Common myeloid progenitor, CD34-positive (primary cell): ENCODE measurements around the gene ATP9A.
A peak's percentile ranks its signal among the peaks of the same experiment; 100 is the strongest.

Experiments used
- CTCF ChIA-PET: fragments of 350-600 bp; sonication (Branson Sonifier 250); formaldehyde crosslinking; loops from one replicate; lab custom pipeline; 2021; ENCODE audit warnings: antibody characterized with exemption; lab: Charles Lee
- POLR2A ChIA-PET: fragments of 350-600 bp; sonication (Branson Sonifier 250); formaldehyde crosslinking; loops from one replicate; lab custom pipeline; 2021; ENCODE audit warnings: antibody characterized with exemption; lab: Charles Lee
- DNase-seq, 3 donors: peaks; one replicate each; pipeline versions ENCODE4 v3.0.0 to v3.0.0-alpha.2; 2013
- H3K27ac ChIP-seq, 2 experiments: 1 replicate in 1 of 2; 2 replicates in 1 of 2; pipeline ENCODE4 v1.7.0; 2013; ENCODE audit warnings: inconsistent platforms in 2 of 2, low read length in 2 of 2, mild to moderate bottlenecking in 2 of 2, low read depth in 1 of 2, moderate library complexity in 1 of 2; ENCODE audit not compliant: severe bottlenecking in 2 of 2, insufficient read depth in 1 of 2, poor library complexity in 1 of 2
- H3K27me3 ChIP-seq, 5 experiments: replicated peaks in 2 of 5; 1 replicate in 3 of 5; 2 replicates in 2 of 5; pipeline versions ENCODE4 v1.6.1 to v1.7.0; 2013; ENCODE audit warnings: low read length in 4 of 5, mild to moderate bottlenecking in 2 of 5, moderate library complexity in 2 of 5, inconsistent platforms in 1 of 5; ENCODE audit not compliant: insufficient read depth in 5 of 5, control insufficient read depth in 4 of 5
- H3K36me3 ChIP-seq, 4 experiments: 1 replicate in 2 of 4; 2 replicates in 2 of 4; pipeline versions ENCODE4 v1.6.1 to v1.7.0; 2013; ENCODE audit warnings: low read length in 3 of 4, control low read depth in 1 of 4, mild to moderate bottlenecking in 1 of 4; ENCODE audit not compliant: control insufficient read depth in 4 of 4, insufficient read depth in 4 of 4
- H3K4me1 ChIP-seq, 4 experiments: 1 replicate in 3 of 4; 2 replicates in 1 of 4; pipeline versions ENCODE4 v1.6.1 to v1.7.1; 2013; ENCODE audit warnings: low read length in 3 of 4, mild to moderate bottlenecking in 3 of 4, control low read depth in 1 of 4, inconsistent platforms in 1 of 4, moderate library complexity in 1 of 4; ENCODE audit not compliant: control insufficient read depth in 4 of 4, insufficient read depth in 4 of 4; ENCODE audit errors: control extremely low read depth in 1 of 4
- H3K4me3 ChIP-seq, 7 experiments: 1 replicate in 4 of 7; 2 replicates in 3 of 7; pipeline versions ENCODE4 v1.5.1 to v1.7.0; 2013; ENCODE audit warnings: mild to moderate bottlenecking in 7 of 7, low read length in 6 of 7, moderate library complexity in 6 of 7, inconsistent platforms in 2 of 7, low read depth in 2 of 7, control low read depth in 1 of 7; ENCODE audit not compliant: insufficient read depth in 4 of 7, control insufficient read depth in 1 of 7; ENCODE audit errors: extremely low read depth in 1 of 7
- H3K9me3 ChIP-seq, 5 experiments: 1 replicate in 4 of 5; 2 replicates in 1 of 5; pipeline versions ENCODE4 v1.6.1 to v1.7.1; 2013; ENCODE audit warnings: low read length in 4 of 5, mild to moderate bottlenecking in 2 of 5, inconsistent platforms in 1 of 5, low read depth in 1 of 5, moderate library complexity in 1 of 5; ENCODE audit not compliant: control insufficient read depth in 4 of 5, insufficient read depth in 2 of 5; ENCODE audit errors: control extremely low read depth in 1 of 5
- WGBS: methylation state at CpG from one replicate; pipeline ENCODE4 v1.1.5; 2013; ENCODE audit not compliant: insufficient coverage; 5-methylcytosine and 5-hydroxymethylcytosine counted together

The ATP9A gene

DNA sequence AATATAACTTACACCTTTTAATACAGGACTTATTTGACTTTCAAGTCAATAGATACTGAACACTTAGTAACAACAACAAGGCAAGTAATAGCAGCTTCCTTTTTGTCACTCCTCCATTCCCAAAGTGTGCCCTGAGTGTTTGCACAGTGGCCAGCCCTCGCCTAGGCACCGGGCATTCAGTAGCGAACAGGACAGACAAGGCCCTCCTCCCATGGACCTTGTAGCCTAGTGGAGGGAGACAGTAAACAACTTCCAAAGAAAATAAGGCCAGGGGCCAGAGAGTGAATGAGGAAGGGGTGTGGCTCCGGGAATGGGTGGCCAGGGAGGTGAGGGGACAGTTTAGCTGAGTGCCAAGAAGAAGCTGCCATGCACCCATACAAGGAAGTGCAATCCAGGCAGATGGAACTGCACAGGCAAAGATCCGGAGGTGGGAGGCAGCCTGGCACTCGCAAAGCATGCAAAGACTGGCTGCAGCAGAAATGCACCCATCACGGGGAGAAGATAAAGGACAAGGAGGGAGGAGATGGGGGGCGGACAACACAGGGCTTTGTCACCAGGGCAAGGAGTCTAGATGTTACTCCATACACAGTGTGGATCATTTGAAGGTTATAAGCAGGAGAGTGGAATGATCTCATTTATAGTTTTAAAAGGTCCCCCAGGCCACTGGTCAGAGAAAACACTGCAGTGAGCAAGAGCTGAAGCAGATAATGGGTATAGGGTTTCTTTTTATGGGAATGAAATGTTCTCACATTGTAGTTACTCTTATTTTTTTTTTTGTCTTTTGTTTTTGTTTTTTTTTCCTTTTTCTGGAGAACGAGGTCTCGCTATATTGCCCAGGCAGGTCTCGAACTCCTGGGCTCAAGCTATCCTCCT is 32.2 kb downstream of the ATP9A start:
- no peaks in the 10 kb centered on the region for H3K9me3 ChIP-seq
- H3K27me3 ChIP-seq: no peaks in the 10 kb centered on the region
- no peak overlapping the region for H3K27ac ChIP-seq
- peaks cover 0 to 11% (median 9%) of the 10 kb centered on the region in 4 experiments for H3K4me1 ChIP-seq
- DNase-seq: no peak
- CTCF ChIA-PET: interaction anchor here (1.1 kb wide), 1 partner anchor 10 kb away, joined by 4 read pairs; no protein-coding TSS in a partner anchor
- H3K4me3 ChIP-seq: no peak overlapping the region
- POLR2A ChIA-PET: interaction anchor here (0.6 kb wide), 1 partner anchor 427 kb away, joined by 3 read pairs; no protein-coding TSS in a partner anchor
- peaks cover 0 to 2% (median 0%) of the 10 kb centered on the region in 4 experiments for H3K36me3 ChIP-seq
- WGBS: 98% methylated on average over 8 of the region's 11 CpGs

DNA sequence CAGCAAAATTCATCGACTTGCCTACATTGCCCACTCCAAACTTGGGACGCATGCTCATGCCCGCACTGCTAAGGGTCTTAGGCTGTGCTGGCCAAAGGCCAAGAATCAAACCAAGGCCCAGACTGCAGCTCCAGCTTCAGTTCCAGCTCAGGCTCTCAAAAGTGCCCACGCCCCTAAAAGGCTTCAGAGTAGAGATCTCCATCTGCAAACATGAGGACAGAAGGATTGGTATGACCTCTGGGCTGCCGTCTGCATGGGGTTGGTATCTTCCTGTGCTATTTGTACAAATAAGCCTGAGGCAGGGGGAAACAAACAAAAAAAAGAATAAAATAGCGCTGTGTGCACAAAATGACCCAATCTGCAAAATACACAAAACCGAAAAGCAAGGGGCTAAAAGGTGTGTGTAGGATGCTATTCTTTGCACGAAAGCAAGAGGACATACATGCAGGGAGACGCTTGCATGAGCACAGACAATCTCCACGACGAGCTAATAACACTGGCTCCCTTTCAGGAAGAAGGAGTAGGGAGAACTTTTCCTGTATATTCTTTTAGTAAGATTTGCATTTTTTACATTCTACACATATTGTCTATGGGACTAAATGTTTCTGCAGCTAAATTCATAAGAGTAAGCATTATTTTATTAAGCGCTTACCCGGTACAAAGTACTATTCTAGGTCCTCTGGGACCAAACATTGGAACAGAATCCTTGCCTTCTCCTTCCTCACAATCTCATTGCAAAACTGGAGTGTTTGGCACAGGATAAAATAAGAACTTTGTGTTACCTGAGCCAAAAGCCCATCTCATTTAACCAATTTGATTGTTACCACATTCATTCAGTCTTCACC is 33.1 kb downstream of the ATP9A start:
- WGBS: 98% methylated on average over 8 of the region's 13 CpGs
- ChIA-PET CTCF (no interaction called here), POLR2A (interaction anchor here (0.6 kb wide), 1 partner anchor 428 kb away, joined by 3 read pairs; no protein-coding TSS in a partner anchor)
- Histone ChIP-seq H3K27ac (no peak overlapping the region), H3K27me3 (no peaks in the 10 kb centered on the region), H3K9me3 (no peaks in the 10 kb centered on the region), H3K4me1 (peaks cover 0 to 11% (median 9%) of the 10 kb centered on the region in 4 experiments), H3K4me3 (no peak overlapping the region), H3K36me3 (peaks cover 0 to 2% (median 0%) of the 10 kb centered on the region in 4 experiments)
- no peak for DNase-seq

DNA sequence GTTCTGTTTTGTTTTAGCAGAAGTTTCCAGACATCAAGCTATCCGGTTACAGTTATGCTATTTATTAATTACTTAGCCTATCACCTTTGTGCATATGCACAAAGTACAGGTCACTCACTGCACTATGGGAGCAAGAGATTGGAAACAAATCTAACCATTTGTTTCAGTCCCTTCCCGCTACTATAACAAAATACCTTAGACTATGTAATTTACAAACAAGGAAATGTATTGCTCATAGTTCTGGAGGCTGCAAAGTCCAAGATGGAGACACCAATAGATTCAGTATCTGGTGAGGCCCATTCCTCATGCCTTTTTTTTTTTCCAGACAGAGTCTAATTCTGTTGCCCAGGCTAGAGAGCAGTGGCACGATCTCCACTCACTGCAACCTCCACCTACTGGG is 35.1 kb downstream of the ATP9A start:
- POLR2A ChIA-PET: no interaction called here
- no peak for DNase-seq
- Histone ChIP-seq H3K27ac (no peak overlapping the region), H3K4me1 (peaks cover 0 to 11% (median 9%) of the 10 kb centered on the region in 4 experiments), H3K9me3 (no peaks in the 10 kb centered on the region), H3K4me3 (no peak overlapping the region), H3K36me3 (no peaks in the 10 kb centered on the region), H3K27me3 (no peaks in the 10 kb centered on the region)
- CTCF ChIA-PET: no interaction called here
- 67% methylated on average over 1 of the region's 3 CpGs for WGBS

DNA sequence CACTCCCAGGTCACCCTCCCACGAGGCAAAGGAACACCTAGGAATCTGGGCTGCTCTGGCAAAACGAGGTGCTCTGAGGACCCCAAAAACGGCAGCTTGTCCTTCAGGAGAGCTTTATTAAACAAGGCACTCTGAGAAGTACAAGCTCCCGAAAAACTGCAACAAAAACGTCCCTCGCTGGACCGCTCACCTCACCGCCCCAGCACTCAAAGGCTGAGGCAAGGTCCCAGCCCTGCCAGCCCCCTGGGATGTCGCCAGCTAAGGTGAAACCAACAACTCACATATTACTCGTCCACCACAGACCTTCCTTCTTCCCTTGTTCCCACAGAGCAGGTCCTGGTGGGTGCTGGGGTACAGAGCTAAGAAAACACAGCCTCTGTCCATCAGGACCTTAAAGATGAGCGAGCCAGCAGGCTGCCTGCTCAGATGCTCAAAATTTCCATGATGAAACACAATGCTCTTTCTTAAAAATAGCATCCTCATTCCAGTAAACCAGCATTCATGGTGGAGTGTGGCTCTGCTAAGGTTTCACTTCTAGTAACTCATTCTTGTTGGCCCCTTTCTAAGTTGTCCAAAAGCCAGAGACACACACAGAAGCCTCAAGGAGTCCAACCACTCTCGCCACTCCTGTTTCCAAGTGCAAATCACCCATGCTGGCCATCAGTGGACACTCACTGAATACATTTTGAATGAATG is 35.9 kb downstream of the ATP9A start:
- H3K36me3 ChIP-seq: no peaks in the 10 kb centered on the region
- peaks cover 0 to 11% (median 9%) of the 10 kb centered on the region in 4 experiments for H3K4me1 ChIP-seq
- peak overlapping the region in 1 of 7 experiments; percentile 28 for H3K4me3 ChIP-seq
- no peak overlapping the region for H3K27ac ChIP-seq
- peak in 2 of 3 donors; percentile 17 to 18 for DNase-seq
- CTCF ChIA-PET: no interaction called here
- H3K27me3 ChIP-seq: no peaks in the 10 kb centered on the region
- no peaks in the 10 kb centered on the region for H3K9me3 ChIP-seq
- POLR2A ChIA-PET: interaction anchor here (0.6 kb wide), 1 partner anchor 385 kb away, joined by 3 read pairs; no protein-coding TSS in a partner anchor
- WGBS: 73% methylated on average over 4 of the region's 12 CpGs

DNA sequence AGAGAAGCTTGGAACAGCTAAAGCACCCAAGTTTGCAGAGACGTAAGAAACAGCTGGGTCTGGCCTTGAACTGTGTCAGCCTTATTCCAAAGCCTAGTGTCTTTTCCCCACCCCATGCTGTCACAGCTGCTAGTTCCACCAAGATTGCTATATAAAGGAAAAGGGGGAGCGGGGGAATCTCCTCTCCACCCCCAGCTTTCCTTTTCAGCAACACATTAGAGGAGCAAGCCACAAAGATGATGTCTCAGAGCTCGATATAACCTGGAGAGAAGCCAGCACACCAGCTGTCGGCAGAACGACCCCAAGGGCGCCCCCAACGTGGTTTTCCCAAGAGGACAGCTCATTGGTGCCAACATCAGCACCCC is 36.5 kb downstream of the ATP9A start:
- ChIA-PET CTCF (interaction anchor here (0.5 kb wide), 1 partner anchor 82 kb away, joined by 3 read pairs; no protein-coding TSS in a partner anchor), POLR2A (interaction anchor here (0.6 kb wide), 1 partner anchor 386 kb away, joined by 3 read pairs; no protein-coding TSS in a partner anchor)
- H3K27ac ChIP-seq: no peak overlapping the region
- H3K36me3 ChIP-seq: no peaks in the 10 kb centered on the region
- H3K9me3 ChIP-seq: no peaks in the 10 kb centered on the region
- H3K4me1 ChIP-seq: peaks cover 0 to 11% (median 9%) of the 10 kb centered on the region in 4 experiments
- WGBS: 15% methylated on average over 6 of the region's 7 CpGs
- DNase-seq: no peak
- no peak overlapping the region for H3K4me3 ChIP-seq
- H3K27me3 ChIP-seq: no peaks in the 10 kb centered on the region

DNA sequence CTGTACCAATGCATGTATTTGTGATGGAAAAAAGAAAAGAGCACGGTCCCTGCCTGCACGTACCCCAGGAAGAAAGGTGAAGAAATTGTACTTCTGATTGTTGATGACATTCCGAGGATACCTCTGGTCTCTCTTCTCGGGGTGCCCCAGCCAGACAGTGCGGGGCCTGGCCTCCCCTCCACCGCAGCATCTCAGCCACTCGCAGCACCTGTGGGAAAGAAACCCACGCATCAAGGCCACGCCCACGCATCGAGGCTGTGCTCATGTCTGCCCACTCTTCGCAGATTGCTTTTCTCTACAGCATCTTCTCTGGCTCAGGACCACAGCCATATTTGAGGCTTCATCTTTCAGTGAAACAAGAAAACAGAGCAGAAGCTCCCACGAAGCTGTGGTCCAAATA is 38.4 kb downstream of the ATP9A start:
- Histone ChIP-seq H3K36me3 (no peaks in the 10 kb centered on the region), H3K4me3 (no peak overlapping the region), H3K27me3 (no peaks in the 10 kb centered on the region), H3K4me1 (peaks cover 0 to 11% (median 9%) of the 10 kb centered on the region in 4 experiments), H3K27ac (no peak overlapping the region), H3K9me3 (no peaks in the 10 kb centered on the region)
- ChIA-PET CTCF (no interaction called here), POLR2A (no interaction called here)
- no peak for DNase-seq
- WGBS: 96% methylated on average over 7 of the region's 13 CpGs
